OCI-LY1 (cell line): ENCODE data around the gene CETP.

Experiments
- CTCF ChIP-seq: fragments of 200-600 bp; sonication (generic), shearing (Covaris generic); IDR thresholded peaks from 2 replicates; pipeline ENCODE4 v1.5.1; 2017; ENCODE audit warnings: mild to moderate bottlenecking, antibody characterized with exemption, low read length, moderate library complexity, mixed read lengths
- EZH2 ChIP-seq: fragments of 200-600 bp; sonication (generic), shearing (Covaris generic); IDR thresholded peaks from 2 replicates; pipeline ENCODE4 v1.8.0; 2017; ENCODE audit warnings: borderline replicate concordance, mixed run types, mild to moderate bottlenecking, antibody characterized with exemption, low read length, moderate library complexity, mixed read lengths

- no peak for TF ChIP-seq CTCF
- no peak for TF ChIP-seq EZH2
Observed at GRCh38 chr16:56999409-57000270, 37.9 kb downstream of the CETP start.
